Motor neuron (in vitro differentiated cells): ENCODE results near the gene ARL17A. TPM values are rescaled to one million over a fixed set of nuclear protein-coding genes. Genes with fewer than 3 reads are reported as not detected.
"Not testable (repeated sequence)": the region's sequence is repeated elsewhere in the genome, so short reads cannot be mapped to it uniquely, and the experiment has no call there.

Experiments used
- ATAC-seq, 8 experiments: fragments of 200-7000 bp; cut with Tn5 transposase; replicated peaks in 6 of 8; 2 replicates each; pipeline ENCODE4 v1.8.0; 2021; ENCODE audit warnings: mild to moderate bottlenecking in 8 of 8, moderate library complexity in 8 of 8
- H3K27ac ChIP-seq, 2 donors: fragments of 250-450 bp; sonication (Bioruptor Pico); 2 replicates each; pipeline ENCODE4 v1.9.0; 2021; ENCODE audit warnings: antibody characterized with exemption in 2 of 2, mild to moderate bottlenecking in 2 of 2, moderate library complexity in 1 of 2
- H3K4me1 ChIP-seq, 2 donors: fragments of 250-450 bp; sonication (Bioruptor Pico); replicated peaks in 1 of 2; 2 replicates each; pipeline ENCODE4 v1.6.1; 2021; ENCODE audit warnings: antibody characterized with exemption in 2 of 2, mild to moderate bottlenecking in 2 of 2, moderate library complexity in 1 of 2
- H3K4me3 ChIP-seq, 5 donors: fragments of 250-450 bp; sonication (Bioruptor Pico); 2 replicates each; pipeline ENCODE4 v1.9.0; 2021; ENCODE audit warnings: antibody characterized with exemption in 5 of 5, mild to moderate bottlenecking in 5 of 5, moderate library complexity in 4 of 5
- WGBS, 10 experiments: fragments of 450-650 bp; shearing (Covaris generic); methylation state at CpG; one replicate each; pipeline ENCODE4 v1.0.0; 2022; 5-methylcytosine and 5-hydroxymethylcytosine counted together
- in situ Hi-C, 9 experiments: fragments of 400-800 bp; cut with MboI; loops; one replicate each; pipeline ENCODE4 v1.15.0; 2021; ENCODE audit warnings: low sequenced_read_pairs in 9 of 9, low pct_unique_long_range_greater_than_20kb in 2 of 9; ENCODE audit not compliant: unreplicated experiment in 9 of 9
- total RNA-seq, 8 experiments: library from RNA; unstranded; fragments of 300-600 nt; gene quantifications; 2 replicates each; pipeline versions ENCODE4 v1.2.3 to v1.2.4, GENCODE V29; 2022

ARL17A gene
- total RNA-seq = 10 to 100 TPM in 7 of 8 experiments, 1 to 10 TPM in 1; 9.8 to 34.3 (median 19.2) TPM

- H3K27ac ChIP-seq, in situ Hi-C loops: not testable (repeated sequence)
- WGBS, 10 experiments = no CpG with 5 or more reads among the region's 65 CpGs
Measured at GRCh38 chr17:46579083-46580075, at the start of gene ARL17A. Gene ARL17A, minus strand, starts transcription at chr17:46579691. Its CDS starts 3,369 bp downstream, at chr17:46576322.

GRCh38 chr17:46628753-46629436 is 49.4 kb upstream of the ARL17A start:
- in situ Hi-C loops, H3K4me1 ChIP-seq, H3K4me3 ChIP-seq, ATAC-seq, H3K27ac ChIP-seq: not testable (repeated sequence)
- no CpG with 5 or more reads among the region's 5 CpGs for WGBS, 10 experiments

More at GRCh38 chr17:46579083-46580075, at the start of gene ARL17A:
- H3K4me3 ChIP-seq, H3K4me1 ChIP-seq: not testable (repeated sequence)
- peak; percentile 93 to 98 (median 94) for ATAC-seq

- no CpG with 5 or more reads among the region's 2 CpGs for WGBS, 10 experiments
- ATAC-seq = peak in 3 of 8 experiments; percentile 34 to 90 (median 83)
- H3K27ac ChIP-seq = not testable (repeated sequence)
Measured at GRCh38 chr17:46627452-46627851, 48.0 kb upstream of the ARL17A start.

GRCh38 chr17:46624726-46625125 is 45.2 kb upstream of the ARL17A start:
- ATAC-seq, H3K27ac ChIP-seq, H3K4me3 ChIP-seq, H3K4me1 ChIP-seq, in situ Hi-C loops: not testable (repeated sequence)
- no CpG with 5 or more reads among the region's 5 CpGs for WGBS, 10 experiments

More at GRCh38 chr17:46627452-46627851, 48.0 kb upstream of the ARL17A start:
- H3K4me1 ChIP-seq, in situ Hi-C loops, H3K4me3 ChIP-seq: not testable (repeated sequence)

GRCh38 chr17:46623790-46624189 is 44.3 kb upstream of the ARL17A start:
- in situ Hi-C loops, H3K27ac ChIP-seq, H3K4me1 ChIP-seq, H3K4me3 ChIP-seq: not testable (repeated sequence)
- ATAC-seq = peak in 4 of 8 experiments; percentile 43 to 62 (median 50)
- WGBS, 10 experiments = no CpG with 5 or more reads among the region's 2 CpGs

- H3K4me1 ChIP-seq, in situ Hi-C loops, H3K27ac ChIP-seq, H3K4me3 ChIP-seq: not testable (repeated sequence)
- WGBS, 10 experiments = no CpG with 5 or more reads among the region's 1 CpG
- peak in 2 of 8 experiments; percentile 20 to 47 for ATAC-seq
Measured at GRCh38 chr17:46618975-46619374, 39.5 kb upstream of the ARL17A start.

GRCh38 chr17:46617121-46617520 is 37.6 kb upstream of the ARL17A start:
- no CpG with 5 or more reads among the region's 3 CpGs for whole genome bisulfite sequencing, 10 experiments
- H3K27ac ChIP-seq, in situ Hi-C loops, H3K4me1 ChIP-seq, ATAC-seq, H3K4me3 ChIP-seq: not testable (repeated sequence)

- H3K4me3 ChIP-seq, H3K27ac ChIP-seq, ATAC-seq, in situ Hi-C loops, H3K4me1 ChIP-seq: not testable (repeated sequence)
- no CpG with 5 or more reads among the region's 1 CpG for WGBS, 10 experiments
Measured at GRCh38 chr17:46613876-46614275, 34.4 kb upstream of the ARL17A start.

- in situ Hi-C loops, H3K4me1 ChIP-seq: not testable (repeated sequence)
- WGBS, 10 experiments = no CpG with 5 or more reads among the region's 2 CpGs
Measured at GRCh38 chr17:46611304-46611703, 31.8 kb upstream of the ARL17A start.

GRCh38 chr17:46603125-46603524 is 23.6 kb upstream of the ARL17A start:
- H3K4me3 ChIP-seq, H3K27ac ChIP-seq, ATAC-seq, in situ Hi-C loops, H3K4me1 ChIP-seq: not testable (repeated sequence)

More at GRCh38 chr17:46611304-46611703, 31.8 kb upstream of the ARL17A start:
- H3K27ac ChIP-seq, H3K4me3 ChIP-seq, ATAC-seq: not testable (repeated sequence)

GRCh38 chr17:46600767-46601166 is 21.3 kb upstream of the ARL17A start:
- no CpG with 5 or more reads among the region's 3 CpGs for WGBS, 10 experiments
- ATAC-seq, H3K4me1 ChIP-seq, in situ Hi-C loops, H3K27ac ChIP-seq, H3K4me3 ChIP-seq: not testable (repeated sequence)

GRCh38 chr17:46598344-46598931 is 18.9 kb upstream of the ARL17A start:
- H3K4me1 ChIP-seq, in situ Hi-C loops, ATAC-seq, H3K4me3 ChIP-seq, H3K27ac ChIP-seq: not testable (repeated sequence)
- WGBS, 10 experiments = 80% methylated on average over 2 of the region's 3 CpGs; no CpG with 5 or more reads in 9 of the 10 experiments

GRCh38 chr17:46591332-46591731 is 11.8 kb upstream of the ARL17A start:
- no CpG with 5 or more reads among the region's 7 CpGs for WGBS, 10 experiments
- H3K4me3 ChIP-seq, H3K4me1 ChIP-seq, H3K27ac ChIP-seq, in situ Hi-C loops: not testable (repeated sequence)
- ATAC-seq = peak; percentile 23 to 80 (median 44)
